Stimulated activated CD8-positive, alpha-beta memory T cell treated with anti-CD3 and anti-CD28 coated beads, Interleukin-15, amount 100 ng/mL, for 4 hours (primary cell): ENCODE measurements around the gene KRTAP12-4.
"Not testable (repeated sequence)": the region's sequence is repeated elsewhere in the genome, so short reads cannot be mapped to it uniquely, and the experiment has no call there.

ENCODE experiments used
- DNase-seq, 2 donors: peaks; one replicate each; pipeline ENCODE4 v3.0.0-alpha.2; 2020; ENCODE audit warnings: low read depth in 2 of 2

KRTAP12-4 gene

DNA sequence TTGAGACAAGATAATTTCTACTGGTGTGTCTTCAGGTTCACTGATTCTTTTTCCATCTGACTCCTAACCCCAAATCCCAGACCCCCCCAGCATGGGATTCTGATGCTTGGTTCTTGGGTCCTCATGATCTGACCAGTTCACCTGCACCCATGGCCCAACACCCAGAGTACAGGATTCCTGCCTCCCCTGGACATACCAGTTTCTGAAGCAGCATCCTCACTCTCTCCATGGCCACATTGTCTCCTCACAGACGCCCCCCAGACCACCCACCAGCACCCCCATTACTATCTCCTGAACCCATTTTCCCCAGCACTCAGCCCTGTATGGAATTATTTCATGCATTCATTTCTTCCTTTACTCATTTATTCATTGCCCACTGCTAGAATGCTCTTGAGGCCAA, 2.4 kb upstream of the KRTAP12-4 start:
- DNase-seq, result no peak

DNA sequence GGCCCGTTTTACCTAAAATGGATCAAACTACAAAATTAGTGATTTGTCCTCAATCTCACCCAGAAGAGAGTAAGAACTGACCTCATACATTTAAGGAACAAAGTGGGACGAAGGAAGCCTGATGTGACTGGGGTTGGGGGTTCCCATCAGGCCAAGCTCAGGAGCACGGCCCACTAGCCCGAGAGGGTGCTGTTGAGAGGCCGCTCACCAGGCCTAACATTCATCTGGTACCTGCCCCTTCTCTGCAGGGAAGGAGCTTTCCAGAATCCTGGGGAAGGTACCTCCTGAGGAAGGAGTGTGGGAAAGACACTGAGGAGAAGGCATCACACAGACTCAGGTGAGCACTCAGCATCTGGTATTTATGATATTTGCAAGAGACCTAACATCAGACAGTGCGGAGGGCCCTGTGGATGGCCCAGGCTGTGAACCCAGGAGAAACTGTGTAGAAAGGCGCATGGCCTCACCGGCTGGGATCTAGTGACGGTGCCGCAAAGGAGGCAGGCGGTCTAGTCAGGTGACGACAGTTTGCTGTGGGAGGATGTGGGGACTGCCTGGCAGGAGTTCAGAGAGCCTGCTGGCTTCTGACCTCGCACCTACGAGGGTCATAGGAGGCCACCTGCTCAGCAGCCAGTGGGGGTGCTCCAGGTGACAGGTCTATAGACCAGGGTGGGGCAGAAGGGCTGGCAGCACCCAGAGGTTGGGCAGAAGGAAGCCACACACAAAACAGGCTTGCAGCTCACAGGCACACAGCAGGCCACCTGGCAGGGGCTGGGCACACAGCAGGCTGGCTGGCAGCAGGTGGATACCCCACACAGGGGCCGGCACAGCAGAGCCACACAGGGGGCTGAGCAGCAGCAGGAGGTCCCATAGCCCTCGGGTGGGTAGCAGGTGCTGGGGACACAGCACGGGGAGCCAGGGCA, 543 bp downstream of the KRTAP12-4 start:
- DNase-seq, result no peak

DNA sequence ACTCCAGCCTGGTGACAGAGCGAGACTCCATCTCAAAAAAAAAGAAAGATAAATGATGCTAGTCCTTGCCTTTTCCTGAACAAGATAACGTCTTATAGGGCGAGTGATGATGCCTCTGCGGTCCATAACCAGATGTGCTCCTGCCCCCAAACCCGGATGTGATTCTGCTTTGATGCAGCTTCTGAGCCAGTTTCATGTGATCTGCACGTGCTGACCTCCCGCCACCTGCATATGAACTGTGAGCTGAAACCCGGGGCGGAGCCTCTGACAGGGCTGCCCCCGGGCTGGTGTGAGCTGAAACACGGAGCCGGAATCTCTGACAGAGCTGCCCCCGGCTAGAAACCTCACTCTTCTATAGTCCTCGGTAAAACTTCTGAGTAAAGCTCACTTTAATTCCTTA, 1.3 kb downstream of the KRTAP12-4 start:
- no peak for DNase-seq

DNA sequence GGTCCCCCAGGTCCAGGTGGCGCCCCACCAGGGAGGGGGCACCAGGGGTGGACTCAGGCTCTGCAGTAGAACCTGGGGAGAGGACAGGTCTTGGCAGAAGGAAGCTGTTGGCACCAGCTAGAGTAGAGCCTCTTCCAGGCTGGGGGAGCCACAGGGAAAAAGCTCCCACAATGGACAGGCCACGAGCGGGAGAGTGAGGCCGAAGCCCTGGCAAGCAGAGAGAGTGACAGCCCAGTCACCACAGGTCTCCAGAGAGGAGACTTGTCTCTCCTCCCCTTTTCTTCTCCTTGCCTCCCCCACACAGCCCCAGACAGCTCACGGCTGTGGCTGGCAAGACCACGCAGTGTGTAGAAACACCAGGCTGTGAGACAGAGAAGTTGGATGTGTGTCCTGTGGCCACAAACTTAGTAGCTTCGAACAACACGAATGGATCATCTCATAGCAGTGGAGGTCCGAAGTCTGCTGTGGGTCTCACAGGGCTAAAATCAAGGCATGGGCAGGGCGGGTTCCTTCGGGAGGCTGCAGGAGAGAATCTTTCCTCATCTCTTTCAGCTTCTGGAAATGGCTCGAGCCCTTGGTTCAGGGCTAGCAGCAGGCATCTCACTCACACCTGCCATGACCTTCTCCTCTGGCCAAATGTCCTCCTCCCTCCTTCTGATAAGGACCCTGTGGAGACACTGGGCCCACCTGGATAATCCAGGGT, 3.3 kb downstream of the KRTAP12-4 start:
- no peak for DNase-seq

DNA sequence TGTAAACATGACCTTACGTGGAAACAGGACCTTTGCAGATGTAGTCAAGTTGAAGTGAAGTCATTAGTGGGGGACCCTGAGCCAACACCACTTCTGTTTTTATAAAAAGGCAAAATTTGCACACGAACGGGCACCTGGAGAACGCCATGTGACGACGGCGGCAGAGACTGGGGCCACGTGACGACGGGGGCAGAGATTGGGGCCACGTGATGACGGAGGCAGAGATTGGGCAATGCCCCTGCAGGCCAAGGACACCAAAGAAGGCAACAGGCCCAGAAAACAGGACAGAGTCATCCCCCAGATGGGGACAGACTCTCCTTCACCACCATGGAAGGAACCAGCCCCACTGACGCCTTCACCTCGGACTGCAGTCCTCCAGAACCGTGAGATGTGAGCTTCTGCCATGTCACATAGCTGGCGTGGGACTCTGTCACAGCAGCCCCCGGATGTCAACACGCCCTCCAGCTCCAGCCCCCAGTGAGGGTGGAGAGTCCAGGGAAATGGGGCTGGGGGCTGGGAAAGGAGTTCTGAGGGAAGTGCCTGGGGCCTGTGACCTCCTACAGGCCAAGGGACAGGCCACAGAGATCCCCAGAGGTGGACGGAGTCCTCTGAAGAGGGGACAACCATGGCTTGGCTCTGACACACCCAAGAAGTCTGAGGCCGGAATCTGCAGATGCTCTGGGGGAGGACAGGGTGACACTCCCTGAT, 4.0 kb downstream of the KRTAP12-4 start:
- no peak for DNase-seq

DNA sequence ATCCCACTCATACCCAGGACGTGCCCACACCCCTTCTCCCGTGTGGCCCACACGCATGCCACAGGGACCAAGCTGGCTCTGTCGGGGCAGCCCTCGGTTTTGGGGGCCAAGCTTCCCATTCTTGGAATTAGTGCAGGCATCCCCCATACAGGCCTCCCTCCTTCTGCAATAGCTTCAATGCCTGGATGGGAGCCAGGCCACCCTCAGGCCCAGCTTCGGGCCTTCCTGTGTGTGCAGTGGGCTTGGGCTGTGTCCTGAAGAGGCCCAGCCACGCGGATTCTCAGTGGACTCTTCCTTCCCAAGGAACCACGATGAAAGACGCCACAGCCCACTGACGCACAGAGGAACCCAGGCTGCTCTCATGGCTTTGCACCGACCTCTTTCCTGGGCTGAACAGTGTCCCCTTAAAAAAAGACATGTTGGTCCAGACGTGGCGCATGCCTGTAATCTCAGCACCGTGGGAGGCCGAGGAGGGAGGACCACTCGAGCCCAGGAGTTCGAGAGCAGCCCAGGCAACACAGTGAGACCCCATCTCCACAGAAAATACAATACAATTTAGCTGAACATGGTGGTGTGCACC, 4.8 kb downstream of the KRTAP12-4 start:
- no peak for DNase-seq

DNA sequence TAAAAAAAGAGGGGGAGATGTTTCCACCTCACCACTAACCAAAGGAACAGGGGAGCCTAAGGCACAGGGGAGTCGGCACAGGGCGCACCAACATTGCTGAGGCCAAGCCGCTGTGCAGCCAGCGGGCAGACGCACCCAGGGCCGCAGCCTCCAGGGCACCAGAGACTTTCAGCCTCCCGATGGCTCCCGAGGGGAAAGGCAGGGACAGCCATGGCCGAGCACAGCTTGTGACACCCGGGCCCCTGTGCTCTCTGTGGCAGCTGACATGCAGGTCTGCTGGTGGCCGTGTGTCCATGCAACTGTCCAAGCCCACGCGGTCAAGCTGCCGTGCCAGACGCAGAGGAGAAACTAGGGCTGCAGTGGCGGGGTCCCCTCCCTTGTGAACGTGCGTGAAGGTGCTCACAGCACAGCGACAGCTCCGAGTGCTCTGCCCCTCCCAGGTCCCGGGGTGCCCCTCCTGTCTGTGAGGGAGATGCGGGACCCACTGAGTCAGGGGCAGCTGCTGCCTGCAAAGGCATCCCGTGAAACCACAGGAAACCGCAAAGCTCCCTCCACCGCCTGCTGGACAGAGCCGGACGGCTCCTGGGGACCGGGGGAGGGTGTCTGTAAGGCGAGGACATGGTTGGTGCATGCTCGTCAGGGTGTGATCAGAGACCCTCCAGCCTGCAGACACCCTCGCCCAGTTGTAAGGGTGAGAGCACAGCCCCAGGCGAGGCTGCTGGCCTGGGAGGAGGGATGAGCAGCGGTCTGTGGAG, 5.7 kb downstream of the KRTAP12-4 start:
- no peak for DNase-seq

DNA sequence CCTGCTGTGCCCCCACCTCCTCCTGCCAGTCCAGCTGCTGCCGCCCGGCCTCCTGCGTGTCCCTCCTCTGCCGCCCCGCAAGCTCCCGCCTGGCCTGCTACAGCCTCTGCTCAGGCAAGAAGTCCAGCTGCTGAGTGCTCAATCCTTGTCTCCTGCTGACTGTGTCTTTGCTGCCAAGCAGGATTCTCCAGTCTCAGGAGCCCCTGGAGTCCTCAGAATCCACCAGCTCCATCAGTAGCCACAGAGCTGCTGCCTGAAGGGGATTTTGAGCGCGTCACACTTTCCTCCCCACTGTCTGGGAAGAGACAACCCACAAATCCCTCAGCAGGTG, 7.3 kb downstream of the KRTAP12-4 start:
- no peak for DNase-seq

DNA sequence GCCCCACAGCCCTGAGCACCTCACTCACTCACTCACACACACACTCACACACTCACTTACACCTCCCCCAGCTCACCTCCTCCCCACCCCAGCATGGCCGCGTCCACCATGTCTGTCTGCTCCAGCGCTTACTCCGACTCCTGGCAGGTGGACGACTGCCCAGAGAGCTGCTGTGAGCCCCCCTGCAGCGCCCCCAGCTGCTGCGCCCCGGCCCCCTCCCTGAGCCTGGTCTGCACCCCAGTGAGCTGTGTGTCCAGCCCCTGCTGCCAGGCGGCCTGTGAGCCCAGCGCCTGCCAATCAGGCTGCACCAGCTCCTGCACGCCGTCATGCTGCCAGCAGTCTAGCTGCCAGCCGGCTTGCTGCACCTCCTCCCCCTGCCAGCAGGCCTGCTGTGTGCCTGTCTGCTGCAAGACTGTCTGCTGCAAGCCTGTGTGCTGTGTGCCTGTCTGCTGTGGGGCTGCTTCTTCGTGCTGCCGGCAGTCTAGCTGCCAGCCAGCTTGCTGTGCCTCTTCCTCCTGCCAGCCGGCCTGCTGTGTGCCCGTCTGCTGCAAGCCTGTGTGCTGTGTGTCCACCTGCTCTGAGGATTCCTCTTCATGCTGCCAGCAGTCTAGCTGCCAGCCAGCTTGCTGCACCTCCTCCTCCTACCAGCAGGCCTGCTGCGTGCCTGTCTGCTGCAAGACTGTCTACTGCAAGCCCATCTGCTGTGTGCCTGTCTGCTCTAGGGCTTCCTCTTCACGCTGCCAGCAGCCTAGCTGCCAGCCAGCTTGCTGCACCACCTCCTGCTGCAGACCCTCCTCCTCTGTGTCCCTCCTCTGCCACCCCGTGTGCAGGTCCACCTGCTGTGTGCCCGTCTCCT, 7.9 kb downstream of the KRTAP12-4 start, which contains the start of gene KRTAP10-11:
Gene KRTAP10-11 (plus strand): TSS at position 49 of the 856 bp plus-strand sequence. CDS start 45 bp downstream, at position 94.
- DNase-seq, result not testable (repeated sequence)

DNA sequence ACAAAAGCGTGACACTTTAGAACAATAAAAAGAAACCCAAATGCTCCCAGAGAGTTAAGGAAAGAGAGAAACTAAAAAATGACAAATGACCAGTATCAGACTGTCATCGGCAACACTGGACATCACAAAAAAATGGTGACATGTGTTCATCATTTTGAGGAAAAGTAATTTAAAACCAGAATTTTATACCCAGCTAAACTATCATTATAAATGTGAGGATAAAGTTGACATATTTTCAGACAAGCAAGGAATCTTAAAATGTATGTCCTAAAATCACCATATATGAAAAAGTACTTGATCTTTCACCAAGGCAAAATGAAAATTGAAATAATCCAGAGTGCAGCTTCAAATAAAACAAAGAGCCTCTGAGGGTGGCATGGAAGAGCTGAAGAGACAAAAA, 9.6 kb downstream of the KRTAP12-4 start:
- no peak for DNase-seq

DNA sequence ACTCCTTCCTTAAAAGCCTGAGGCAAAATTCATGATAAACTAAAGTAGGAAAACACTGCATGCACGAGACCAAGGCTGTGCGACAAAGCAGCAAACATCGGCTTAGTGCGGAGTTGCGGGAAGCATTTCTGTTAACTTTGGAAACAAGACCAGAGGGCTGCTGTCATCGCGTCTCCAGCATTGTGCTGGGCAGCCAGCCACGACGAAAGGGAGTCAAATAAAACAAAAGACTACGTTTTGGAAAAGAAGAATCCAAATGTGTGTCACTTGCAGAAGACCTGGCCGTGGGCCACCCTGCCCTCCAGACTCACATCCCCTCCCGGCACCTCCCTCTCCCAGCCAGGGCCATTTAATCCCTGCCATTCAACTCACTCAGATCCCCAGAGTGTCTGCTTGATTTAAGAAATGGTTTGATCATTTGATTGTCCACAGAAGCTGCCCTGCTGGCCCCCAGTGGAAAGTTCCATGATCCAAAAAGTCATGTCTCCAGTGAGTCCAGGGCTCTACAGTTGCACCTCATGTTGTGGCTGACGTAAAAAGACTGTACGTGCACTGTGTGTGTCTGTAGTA, 10.6 kb downstream of the KRTAP12-4 start:
- no peak for DNase-seq

DNA sequence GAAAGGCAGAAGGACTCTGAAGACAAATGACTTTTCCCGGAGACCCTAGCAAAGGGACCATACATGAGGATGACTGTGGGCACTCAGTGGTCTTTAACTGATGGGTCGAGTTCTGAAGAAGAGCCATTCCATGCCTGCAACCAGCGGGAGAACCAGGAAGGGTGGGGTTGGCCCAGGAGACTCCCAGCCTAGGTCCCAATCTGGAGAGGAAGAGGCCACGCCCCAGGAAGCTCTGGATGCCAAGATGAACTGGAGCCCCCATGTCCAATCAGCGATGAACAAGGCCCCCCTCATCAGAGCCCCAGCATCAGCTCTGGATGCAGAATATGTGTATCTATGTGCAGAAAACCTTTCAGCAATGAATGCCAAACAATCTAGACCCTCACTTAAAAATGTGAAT, 13.7 kb downstream of the KRTAP12-4 start:
- no peak for DNase-seq

DNA sequence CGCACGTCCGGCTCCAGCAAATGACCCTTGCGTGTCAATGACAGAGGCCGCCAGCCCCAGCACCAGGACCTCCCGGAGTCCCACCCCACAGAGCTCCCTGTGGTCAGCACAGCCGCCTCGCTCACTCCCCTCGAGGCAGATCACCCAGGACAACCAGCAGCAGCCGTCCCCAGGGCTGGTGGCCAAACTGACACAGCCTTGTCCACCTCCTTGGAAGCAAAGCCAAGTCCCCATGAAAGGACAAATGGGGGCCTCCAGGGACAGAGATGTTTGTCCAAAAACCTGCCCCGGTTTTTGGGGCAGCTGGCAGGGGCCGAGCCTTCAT, 15.2 kb downstream of the KRTAP12-4 start:
- no peak for DNase-seq

DNA sequence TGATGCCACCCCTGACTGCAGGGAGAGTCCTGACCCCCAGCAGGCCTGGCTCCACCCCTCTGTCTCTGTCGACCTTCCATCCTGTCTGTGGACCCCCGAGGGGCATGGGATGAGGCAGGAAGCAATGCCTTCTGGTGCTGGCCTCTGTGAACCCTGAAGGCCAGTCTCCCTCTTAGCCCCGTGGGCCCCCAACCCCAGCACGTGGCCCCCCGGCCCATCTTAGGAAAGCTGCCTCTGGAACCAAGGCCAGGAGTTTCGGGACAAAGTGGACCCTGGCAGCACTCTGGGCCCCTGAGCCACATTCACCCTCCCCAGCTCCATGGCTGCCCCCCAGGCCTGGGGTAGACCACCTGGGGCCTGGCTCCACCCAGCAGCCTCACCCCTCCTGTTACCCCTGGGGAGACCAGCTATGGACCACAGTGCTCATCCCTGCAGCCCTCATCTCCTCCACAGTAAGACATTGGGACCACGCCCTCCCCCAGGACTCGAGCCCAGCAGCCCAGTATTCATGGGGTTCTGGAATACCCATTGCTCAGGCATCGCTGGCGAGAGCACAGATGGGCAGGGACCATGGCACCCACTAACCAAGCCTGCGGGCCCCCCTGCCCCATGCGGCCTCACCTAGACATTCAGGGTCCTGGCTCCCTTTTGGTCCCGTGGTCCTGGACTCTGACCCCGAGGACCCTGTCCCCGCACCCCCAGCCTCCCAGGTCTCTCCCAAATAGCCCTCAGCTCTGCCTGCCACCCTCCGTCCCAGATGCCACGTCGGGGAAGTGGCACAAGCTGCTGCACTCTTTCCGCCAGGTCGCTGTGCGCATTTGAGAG, 15.7 kb downstream of the KRTAP12-4 start:
- not testable (repeated sequence) for DNase-seq

DNA sequence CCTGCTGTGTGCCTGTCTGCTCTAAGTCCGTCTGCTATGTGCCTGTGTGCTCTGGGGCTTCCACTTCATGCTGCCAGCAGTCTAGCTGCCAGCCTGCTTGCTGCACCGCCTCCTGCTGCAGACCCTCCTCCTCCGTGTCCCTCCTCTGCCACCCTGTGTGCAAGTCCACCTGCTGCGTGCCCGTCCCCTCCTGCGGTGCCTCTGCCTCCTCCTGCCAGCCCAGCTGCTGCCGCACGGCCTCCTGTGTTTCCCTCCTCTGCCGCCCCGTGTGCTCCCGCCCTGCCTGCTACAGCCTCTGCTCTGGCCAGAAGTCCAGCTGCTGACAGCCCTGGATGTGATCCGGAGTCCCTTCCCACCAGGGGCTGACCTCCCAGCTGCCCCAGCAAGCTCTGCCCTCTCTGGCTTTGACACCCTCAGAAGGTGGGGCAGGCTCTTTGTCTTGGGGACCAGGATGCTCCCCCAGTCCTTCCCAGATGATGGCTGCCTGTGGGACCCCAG, 16.6 kb downstream of the KRTAP12-4 start:
- DNase-seq, result not testable (repeated sequence)

DNA sequence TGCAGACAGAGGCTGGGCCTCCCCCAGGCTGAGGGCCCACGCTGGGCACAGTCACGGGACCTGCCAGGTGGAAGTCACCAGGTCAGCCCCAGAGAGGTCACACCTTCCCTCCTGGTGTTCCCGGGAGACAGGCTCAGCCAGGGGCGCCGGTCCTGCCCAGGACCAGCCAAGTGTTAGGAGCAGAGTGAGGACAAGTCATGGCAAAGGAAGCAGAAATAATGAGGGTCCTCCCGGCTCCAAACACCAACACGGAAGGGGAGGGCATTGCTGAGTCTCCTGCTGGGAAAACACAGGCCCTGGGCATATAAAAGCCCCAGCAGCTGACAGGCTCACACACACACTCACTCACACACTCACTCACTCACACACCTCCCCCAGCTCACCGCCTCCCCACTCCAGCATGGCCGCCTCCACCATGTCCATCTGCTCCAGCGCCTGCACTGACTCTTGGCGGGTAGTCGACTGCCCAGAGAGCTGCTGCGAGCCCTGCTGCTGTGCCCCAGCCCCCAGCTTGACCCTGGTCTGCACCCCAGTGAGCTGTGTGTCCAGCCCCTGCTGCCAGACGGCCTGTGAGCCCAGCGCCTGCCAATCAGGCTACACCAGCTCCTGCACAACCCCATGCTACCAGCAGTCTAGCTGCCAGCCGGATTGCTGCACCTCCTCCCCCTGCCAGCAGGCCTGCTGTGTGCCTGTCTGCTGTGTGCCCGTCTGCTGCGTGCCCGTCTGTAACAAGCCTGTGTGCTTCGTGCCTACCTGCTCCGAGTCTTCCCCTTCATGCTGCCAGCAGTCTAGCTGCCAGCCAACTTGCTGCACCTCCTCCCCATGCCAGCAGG, 17.2 kb downstream of the KRTAP12-4 start, which contains the start of gene KRTAP10-10:
Gene KRTAP10-10 (plus strand): TSS at position 339 of the 833 bp plus-strand sequence. CDS start 62 bp downstream, at position 401.
- DNase-seq, result no peak

DNA sequence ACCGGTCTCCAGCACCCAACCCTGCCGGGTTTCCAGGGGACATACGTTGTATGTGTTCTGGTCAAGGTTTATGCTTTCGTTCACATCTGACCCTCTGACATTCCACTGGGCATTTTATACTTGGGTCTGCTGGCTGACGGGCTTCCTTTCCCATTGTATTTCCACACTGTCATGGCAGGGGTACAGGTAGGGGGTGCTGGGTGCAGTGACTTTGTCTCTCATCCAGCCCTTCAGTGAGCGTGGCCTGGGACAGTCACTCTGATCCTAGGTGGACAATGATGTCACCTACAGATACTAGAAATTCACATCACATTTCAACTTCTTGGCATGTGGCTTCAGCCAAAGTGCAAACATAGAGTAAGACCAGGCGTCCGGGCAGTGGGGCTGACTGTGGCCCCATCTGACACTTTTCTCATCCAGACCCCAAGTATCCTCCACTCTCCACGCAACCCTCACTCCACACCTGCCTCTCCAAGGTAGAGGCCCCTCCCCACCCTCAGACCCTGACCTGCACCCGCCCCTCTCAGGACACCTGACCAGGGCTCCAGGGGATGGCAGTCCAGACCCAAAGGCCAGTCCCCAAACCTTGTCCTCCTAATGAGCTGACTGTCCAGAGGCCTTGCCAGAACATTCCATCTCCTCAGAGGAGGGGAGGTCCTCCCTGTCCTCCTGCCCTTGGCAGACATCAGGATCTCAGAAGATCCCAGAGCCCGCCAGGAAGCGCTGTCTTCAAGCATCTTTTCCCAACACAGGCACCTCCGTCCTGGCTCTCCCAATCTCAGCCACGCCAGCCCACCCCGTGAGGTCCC, 18.0 kb downstream of the KRTAP12-4 start:
- DNase-seq, result no peak
